Stimulated activated effector memory CD8-positive, alpha-beta T cell treated with anti-CD3 and anti-CD28 coated beads, Interleukin-12 subunit alpha, Interleukin-12 subunit beta, amount 100 ng/mL, for 72 hours (primary cell): ENCODE data around the gene TSPOAP1.

Experiments
- ATAC-seq: fragments of 150-1000 bp; cut with Tn5 transposase; 2 replicates; pipeline ENCODE4 v1.10.0; 2021
- DNase-seq, 2 donors: peaks; one replicate each; pipeline ENCODE4 v3.0.0; 2021 to 2022; ENCODE audit warnings: low spot score in 2 of 2
- H3K27ac Mint-ChIP-seq: one replicate; pipeline ENCODE4 v1.8.0; 2022; ENCODE audit warnings: mild to moderate bottlenecking, mixed read lengths
- H3K36me3 Mint-ChIP-seq: one replicate; pipeline ENCODE4 v1.8.0; 2022; ENCODE audit warnings: mild to moderate bottlenecking, mixed read lengths
- H3K4me1 Mint-ChIP-seq: one replicate; pipeline ENCODE4 v1.8.0; 2022; ENCODE audit warnings: mixed read lengths
- H3K4me3 Mint-ChIP-seq: one replicate; pipeline ENCODE4 v1.8.0; 2022; ENCODE audit warnings: mild to moderate bottlenecking, mixed read lengths
- H3K9me3 Mint-ChIP-seq: one replicate; pipeline ENCODE4 v1.8.0; 2022; ENCODE audit warnings: mixed read lengths

Gene TSPOAP1

DNA sequence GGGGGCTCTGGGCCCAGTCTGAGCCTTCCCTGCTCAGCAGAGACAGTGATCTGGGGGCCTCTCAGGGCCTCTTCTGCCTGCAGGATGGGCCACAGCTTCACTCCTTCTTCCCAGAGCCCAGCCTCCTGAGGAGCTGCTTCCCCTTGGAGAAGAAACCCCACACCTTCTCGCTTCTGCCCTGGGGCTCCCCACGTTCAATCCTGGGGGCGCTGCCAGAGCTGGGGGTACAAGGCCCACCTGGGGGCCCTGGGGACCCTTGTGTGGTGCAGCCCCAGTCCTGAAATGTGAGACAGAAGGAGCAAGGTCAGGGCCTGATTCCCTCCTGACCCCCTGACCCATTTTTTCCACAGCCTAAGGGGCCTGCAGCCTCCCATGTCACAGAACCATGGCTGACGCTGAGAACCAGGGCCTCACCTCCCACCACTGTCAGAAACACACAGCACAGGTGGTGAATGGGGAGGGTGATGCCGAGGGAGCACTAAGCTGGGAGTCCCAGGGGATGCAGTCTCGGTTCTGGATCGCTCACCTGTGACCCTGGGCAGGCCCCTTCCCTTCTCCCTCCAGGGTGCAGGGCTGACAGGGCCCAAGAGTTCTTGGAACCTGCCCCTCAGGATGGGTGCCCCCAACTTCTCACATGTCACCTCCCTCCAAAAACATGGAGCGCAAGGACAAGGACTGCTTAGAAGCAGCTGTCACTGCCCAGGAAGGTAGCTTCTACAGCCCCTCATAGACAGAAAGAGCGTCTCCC, 26.2 kb downstream of the TSPOAP1 start:
- Mint-ChIP-seq H3K9me3 (no peaks in the 10 kb centered on the region), H3K4me3 (no peak overlapping the region), H3K27ac (peak overlapping the region; percentile 69), H3K36me3 (no peaks in the 10 kb centered on the region), H3K4me1 (no peaks in the 10 kb centered on the region)
- no peak for ATAC-seq
- no peak for DNase-seq

DNA sequence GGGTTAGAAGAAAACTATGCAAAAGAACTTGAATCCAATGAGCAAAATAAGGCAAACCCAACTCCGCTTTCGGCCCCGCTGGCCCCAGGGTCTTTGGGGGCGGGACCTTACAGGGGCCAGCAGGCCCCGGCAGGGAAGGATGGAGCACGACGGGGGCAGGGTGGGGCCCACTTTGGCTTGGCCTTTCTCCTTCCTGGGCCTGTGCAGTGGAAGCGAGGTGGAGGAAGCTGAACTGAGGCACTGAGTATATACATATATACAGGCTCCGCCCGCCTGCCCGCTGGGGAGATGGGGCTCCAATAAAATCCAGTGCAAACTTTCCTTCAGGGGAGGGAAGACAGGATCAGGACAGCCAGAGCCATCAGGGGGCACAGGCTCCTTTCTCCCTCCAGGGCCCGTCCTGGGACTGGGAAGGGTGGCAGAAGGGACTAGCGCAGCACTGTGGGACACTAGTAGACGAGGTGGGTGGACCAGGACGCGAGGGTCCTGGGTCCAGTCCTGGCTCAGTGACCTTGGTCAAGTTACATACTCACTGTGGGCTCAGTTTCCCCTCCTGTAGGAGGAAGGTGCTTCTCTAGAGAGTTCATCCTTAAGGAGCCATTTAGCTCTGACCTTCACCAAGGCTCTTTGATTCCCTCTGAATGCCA, 27.0 kb downstream of the TSPOAP1 start:
- no peaks in the 10 kb centered on the region for H3K4me1 Mint-ChIP-seq
- H3K9me3 Mint-ChIP-seq = no peaks in the 10 kb centered on the region
- H3K27ac Mint-ChIP-seq = no peak overlapping the region
- no peak overlapping the region for H3K4me3 Mint-ChIP-seq
- DNase-seq (peak in 1 of 2 donors; percentile 39), ATAC-seq (no peak)
- no peaks in the 10 kb centered on the region for H3K36me3 Mint-ChIP-seq

DNA sequence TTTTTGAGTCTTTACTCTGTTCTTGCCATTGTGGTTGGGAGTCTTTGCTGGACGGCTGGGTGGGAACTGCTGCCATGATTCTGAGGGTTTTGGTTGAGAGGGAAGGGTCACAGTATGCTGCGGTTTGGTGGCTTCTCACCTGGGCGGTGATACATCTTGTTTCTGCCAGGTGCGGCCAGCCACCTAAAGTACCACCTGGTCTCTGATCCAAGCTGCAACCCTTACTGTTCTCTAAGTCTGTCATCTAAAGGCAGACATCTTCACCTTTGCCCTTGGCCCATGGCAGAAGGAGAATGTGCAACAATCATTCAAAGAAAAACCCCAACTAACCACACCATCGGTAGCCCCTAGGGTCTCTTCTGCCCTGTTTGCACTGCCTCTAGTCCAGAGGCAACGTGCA, 28.3 kb downstream of the TSPOAP1 start:
- peak in 1 of 2 donors; percentile 32 for DNase-seq
- H3K27ac Mint-ChIP-seq = no peak overlapping the region
- ATAC-seq = no peak
- no peaks in the 10 kb centered on the region for H3K4me1 Mint-ChIP-seq
- no peak overlapping the region for H3K4me3 Mint-ChIP-seq
- H3K36me3 Mint-ChIP-seq = no peaks in the 10 kb centered on the region
- H3K9me3 Mint-ChIP-seq = no peaks in the 10 kb centered on the region

DNA sequence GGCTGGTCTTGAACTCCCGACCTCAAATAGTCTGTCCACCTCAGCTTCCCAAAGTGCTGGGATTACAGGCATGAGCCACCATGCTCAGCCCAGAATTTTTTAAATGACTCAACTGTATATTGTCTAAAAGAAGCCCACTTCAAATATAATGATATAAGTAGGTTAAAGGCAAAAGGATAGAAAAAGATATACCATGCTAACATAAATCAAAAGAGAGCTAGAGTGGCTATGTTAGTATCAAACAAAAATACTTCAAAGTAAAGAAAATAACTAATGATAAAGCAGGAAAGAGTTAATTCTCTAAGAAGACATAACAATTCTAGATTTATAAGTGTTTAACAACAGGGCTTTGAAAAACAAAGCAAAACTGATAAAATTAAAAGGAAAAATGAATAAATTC, 34.6 kb downstream of the TSPOAP1 start:
- Mint-ChIP-seq H3K36me3 (no peaks in the 10 kb centered on the region), H3K27ac (no peak overlapping the region), H3K4me1 (no peaks in the 10 kb centered on the region), H3K4me3 (no peak overlapping the region), H3K9me3 (peaks cover 3% of the 10 kb centered on the region)
- ATAC-seq = no peak
- no peak for DNase-seq

DNA sequence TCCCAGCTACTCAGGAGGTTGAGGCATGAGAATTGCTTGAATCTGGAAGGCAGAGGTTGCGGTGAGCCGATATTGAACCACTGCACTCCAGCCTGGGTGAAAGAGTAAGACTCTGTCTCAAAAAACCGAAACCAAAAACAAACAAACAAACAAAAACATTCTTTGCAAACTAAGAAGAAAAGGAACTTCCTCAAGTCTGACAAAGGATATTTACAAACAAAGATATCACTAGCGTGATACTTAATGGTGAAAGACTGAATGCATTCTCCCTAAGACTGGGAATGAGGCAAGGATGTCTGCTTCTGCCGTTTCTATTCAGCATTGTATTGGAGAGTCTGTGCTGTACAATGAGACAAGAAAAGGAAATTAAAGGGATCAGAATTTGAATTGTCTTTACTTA, 37.3 kb downstream of the TSPOAP1 start:
- DNase-seq (no peak), ATAC-seq (no peak)
- no peaks in the 10 kb centered on the region for H3K36me3 Mint-ChIP-seq
- no peak overlapping the region for H3K27ac Mint-ChIP-seq
- H3K9me3 Mint-ChIP-seq = peaks cover 3% of the 10 kb centered on the region
- no peaks in the 10 kb centered on the region for H3K4me1 Mint-ChIP-seq
- H3K4me3 Mint-ChIP-seq = no peak overlapping the region

DNA sequence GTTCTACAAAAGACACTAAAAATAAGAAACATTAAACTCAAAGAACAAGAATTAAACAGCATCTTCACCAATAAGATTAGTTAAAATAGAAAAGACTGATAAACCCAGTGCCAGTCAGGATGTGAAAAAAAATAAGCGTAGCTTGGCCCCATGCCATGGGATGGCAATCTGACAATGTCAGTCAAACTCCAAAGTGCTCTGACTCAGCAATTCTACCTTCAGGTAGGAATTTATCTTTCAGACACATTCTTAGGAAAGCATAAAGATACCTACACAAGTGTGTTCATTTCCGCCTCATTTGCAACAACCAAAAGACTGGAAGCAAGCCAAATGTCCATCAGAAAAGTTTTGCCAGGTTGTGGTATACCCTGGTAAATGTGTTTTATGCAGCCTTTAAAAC, 38.7 kb downstream of the TSPOAP1 start:
- H3K36me3 Mint-ChIP-seq = no peaks in the 10 kb centered on the region
- no peaks in the 10 kb centered on the region for H3K4me1 Mint-ChIP-seq
- DNase-seq (no peak), ATAC-seq (no peak)
- no peak overlapping the region for H3K27ac Mint-ChIP-seq
- no peak overlapping the region for H3K4me3 Mint-ChIP-seq
- peaks cover 3% of the 10 kb centered on the region for H3K9me3 Mint-ChIP-seq

DNA sequence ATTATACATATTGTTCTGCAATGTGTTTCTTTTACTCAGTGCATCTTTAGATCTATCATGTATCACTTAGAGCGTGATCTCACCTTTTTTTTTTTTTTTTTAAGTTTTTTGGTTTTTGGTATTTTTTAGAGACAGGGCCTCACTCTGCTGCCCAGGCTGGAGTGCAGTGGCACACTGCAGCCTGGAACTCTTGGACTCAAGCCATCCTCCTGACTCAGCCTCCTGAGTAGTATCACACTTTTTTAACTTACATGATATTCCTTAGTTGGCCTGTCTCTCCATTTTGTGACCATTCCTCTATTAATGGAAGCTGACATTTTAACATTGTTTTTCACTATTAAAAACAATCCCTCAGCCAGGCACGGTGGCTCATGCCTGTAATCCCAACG, 43.2 kb downstream of the TSPOAP1 start:
- ATAC-seq (no peak), DNase-seq (no peak)
- Mint-ChIP-seq H3K36me3 (no peaks in the 10 kb centered on the region), H3K9me3 (no peaks in the 10 kb centered on the region), H3K27ac (no peak overlapping the region), H3K4me1 (no peaks in the 10 kb centered on the region), H3K4me3 (no peak overlapping the region)

DNA sequence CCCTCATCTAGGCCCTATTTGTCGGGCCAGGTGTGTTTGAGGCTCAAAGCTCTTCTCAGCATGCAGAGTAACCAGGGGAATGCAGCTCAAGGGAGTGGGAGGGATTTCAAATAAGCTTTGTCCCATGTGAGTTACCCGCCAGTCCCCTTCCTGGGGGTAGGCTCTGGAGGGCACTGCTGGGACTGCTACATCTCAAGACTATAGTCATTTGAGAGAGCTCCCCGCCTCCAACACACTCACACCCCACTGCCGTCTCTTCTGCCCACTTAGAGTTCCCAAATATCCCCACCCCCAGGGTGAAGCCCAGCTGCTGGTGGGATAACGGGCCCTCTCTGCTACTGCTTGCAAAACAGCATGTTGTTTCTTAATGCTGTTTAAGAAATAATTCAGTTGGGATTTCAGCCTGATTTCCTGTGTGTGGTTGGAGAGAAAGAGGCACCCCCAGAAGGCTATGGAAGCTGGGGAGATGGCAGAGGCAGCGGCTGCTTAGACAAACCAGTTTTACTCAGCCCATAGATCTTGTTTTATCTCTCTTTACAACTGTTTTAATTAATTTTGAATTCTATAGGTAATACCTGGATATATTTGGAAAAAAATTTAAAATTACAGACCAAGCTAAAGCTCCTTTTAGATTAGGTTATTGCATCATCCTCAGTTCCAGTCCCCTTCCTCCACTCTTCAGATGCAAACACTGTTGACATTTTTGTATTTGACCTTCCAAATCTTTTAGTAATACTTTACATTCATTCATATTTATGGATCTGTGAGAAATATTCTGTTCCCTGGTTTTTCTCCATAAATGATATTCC, 43.8 kb downstream of the TSPOAP1 start:
- DNase-seq (no peak), ATAC-seq (no peak)
- Mint-ChIP-seq H3K27ac (no peak overlapping the region), H3K4me1 (peaks cover under 1% of the 10 kb centered on the region), H3K4me3 (no peak overlapping the region), H3K36me3 (no peaks in the 10 kb centered on the region), H3K9me3 (no peaks in the 10 kb centered on the region)

DNA sequence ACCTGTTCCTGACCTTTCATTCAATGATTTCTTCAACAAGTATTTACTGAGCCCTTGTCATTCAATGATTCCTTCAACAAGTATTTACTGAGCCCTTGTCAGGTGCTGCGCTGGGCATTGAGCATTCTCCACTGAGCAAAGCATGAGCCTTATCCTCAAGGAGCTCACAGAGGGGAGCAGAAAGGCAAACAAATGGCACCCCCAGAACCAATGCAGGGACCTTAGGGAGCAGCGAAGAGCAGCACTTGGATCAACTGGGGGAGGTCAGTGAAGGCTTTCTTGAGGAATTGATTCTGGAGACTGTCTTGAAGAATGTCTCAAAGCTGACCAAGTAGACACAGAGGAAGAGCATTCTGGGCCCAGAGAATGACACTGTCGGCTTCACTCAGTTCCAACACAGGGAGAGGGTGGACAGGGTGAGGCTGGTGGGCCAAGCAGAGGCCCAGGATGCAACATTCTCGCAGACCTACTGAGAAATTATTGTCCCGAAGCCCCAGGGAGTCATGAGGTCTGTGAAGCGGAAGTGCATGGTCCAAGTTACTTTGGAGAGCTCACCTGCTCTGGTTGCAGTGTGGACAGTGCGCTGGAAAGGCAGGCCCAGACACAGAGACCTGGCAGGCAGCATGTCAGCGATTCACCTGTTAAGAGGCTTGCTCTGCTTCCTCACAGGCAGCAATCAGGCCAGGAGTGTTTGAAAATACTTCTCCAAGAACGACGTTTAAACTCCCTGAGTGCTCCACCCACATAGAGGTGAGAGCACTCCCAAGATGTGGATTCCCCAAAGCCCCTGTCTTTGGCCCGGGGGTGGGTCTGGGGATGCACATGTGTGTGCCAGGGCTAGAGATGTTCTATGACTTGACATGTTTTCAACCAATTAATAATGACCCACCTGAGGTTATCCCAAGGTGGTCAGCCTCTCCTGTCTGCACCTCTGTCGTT, 44.7 kb downstream of the TSPOAP1 start:
- H3K36me3 Mint-ChIP-seq = no peaks in the 10 kb centered on the region
- ATAC-seq (no peak), DNase-seq (no peak)
- H3K4me1 Mint-ChIP-seq = peaks cover 5% of the 10 kb centered on the region
- H3K4me3 Mint-ChIP-seq = no peak overlapping the region
- H3K9me3 Mint-ChIP-seq = no peaks in the 10 kb centered on the region
- H3K27ac Mint-ChIP-seq = no peak overlapping the region

DNA sequence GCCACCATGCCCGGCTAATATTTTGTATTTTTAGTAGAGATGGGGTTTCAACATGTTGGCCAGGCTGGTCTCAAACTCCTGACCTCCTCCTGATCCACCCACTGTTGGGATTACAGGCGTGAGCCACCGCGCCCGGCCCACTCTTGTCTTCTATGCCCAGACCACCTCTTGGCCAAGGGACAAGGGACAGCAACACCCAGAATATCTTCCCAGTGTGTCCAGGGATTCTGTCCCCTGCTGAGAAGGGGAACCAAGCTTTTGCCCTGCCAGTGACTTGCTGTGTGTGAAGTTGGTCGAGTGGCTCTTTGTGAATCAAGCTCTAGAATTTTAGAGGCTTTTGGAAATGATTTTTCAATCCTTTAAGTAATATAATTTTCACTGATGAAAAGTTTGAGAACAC, 46.2 kb downstream of the TSPOAP1 start:
- peaks cover 5% of the 10 kb centered on the region for H3K4me1 Mint-ChIP-seq

DNA sequence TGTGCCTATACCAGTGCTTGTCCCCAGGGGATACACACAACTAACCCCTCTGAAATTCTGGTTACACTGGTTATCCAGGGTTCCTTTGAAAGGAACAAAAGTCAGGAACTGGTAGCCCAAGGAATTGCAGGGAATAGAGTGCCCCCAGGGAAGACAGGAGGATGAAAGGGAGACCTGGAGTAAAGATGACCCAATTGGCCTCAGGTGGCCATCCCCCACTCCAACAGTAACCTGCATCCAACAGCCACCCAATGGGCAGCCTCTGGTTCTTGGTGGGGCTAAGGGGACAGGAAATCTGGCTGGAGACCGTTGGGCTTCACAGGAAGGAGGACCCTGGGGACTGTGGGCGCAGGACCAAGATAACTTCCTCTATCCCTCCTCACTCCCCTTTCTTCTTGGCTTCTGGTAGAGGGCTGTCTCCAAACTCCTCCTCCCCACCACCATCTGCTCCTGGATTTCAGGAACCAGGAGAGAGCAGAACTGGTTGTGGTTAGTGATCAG, 47.0 kb downstream of the TSPOAP1 start:
- DNase-seq (no peak), ATAC-seq (no peak)
- no peak overlapping the region for H3K4me3 Mint-ChIP-seq
- H3K9me3 Mint-ChIP-seq = no peaks in the 10 kb centered on the region
- no peak overlapping the region for H3K27ac Mint-ChIP-seq
- H3K4me1 Mint-ChIP-seq = peaks cover 5% of the 10 kb centered on the region
- H3K36me3 Mint-ChIP-seq = no peaks in the 10 kb centered on the region

More for the DNA sequence above, 46.2 kb downstream of the TSPOAP1 start:
- Mint-ChIP-seq H3K4me3 (no peak overlapping the region), H3K27ac (no peak overlapping the region), H3K9me3 (no peaks in the 10 kb centered on the region), H3K36me3 (no peaks in the 10 kb centered on the region)
- ATAC-seq = no peak
- no peak for DNase-seq

DNA sequence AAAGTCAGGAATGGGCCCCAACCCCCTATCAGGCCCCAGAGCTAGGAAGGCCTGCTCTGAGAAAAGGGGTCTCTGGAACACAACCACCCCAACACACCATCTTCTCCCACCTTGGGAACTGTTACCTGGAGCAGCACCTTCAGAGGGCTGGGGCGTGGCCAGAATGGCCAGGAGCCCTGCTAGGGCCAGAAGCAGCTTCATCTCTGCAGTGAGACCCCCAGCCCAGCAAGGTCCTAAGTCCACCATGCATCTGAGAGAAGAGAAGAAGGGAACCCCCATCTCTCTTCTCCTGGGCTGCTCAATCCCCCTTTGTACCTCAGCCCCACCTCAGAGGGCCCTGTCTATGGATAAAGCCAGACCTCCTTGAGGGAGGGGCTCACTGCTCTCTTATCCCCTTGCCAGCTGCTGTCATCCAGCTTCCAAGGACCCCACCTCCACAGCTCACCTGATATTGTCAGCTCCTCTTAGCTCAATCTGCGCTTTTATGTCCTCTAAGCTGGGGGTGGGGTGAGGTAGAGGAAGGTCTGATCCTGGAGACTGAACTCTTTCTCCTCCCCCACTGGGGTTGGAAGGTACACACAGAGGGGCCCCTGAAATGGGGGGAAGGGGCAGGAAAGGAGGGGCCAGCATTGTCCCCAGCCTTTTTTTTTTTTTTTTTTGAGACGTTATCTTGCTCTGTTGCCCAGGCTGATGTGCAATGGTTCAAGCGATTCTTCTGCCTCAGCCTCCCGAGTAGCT, 47.9 kb downstream of the TSPOAP1 start, which contains the start of gene MPO:
MPO (minus strand) TSS at position 456 of the 738 bp plus-strand sequence; CDS start at position 279, 177 bp downstream.
- DNase-seq (no peak), ATAC-seq (no peak)
- Mint-ChIP-seq H3K36me3 (no peaks in the 10 kb centered on the region), H3K27ac (peak within 1 kb of the TSS; percentile 10), H3K4me1 (peaks cover 5% of the 10 kb centered on the region), H3K9me3 (no peaks in the 10 kb centered on the region), H3K4me3 (no peak within 1 kb of the TSS)

DNA sequence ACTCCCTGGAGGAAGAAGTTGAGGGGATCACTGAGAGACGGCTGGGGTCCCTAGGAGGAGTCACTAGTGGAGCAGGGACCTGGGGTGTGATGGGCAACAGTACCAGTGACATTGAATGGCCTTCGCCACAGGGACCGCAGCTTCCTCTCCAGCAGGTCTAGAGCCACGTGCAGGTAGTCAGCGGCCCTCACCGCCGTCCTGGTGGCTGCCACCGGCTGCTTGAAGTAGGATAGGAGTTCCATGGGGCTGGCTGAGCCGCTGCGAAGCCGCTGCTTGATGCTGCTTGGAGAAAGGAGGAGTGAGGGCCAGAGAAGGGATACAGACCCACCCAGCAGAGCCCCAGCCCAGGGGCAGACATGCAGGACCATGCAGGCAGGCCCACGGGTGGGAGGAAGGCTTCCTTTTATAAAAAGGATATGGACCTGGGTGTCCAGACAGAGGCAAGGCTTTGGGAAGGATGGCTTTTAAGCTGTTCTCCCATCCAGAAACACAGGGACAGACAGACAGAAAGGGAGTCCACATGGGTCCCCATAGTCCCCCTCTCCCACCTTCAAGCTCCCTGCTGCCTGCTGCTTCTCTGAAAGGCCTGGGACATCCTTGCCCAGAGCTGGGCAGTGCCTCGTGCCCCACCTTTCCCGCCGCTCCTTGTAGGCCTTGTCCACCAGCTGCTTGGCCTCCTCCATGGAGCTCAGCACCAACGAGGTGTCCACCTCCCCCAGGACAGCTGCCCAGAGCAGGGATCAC, 48.7 kb downstream of the TSPOAP1 start:
- Mint-ChIP-seq H3K4me3 (no peak overlapping the region), H3K36me3 (no peaks in the 10 kb centered on the region), H3K9me3 (no peaks in the 10 kb centered on the region), H3K27ac (peak overlapping the region; percentile 10), H3K4me1 (peaks cover 5% of the 10 kb centered on the region)
- no peak for DNase-seq
- ATAC-seq = peak; percentile 40
